ENCODE data around the gene ANXA5.

- TF ChIP-seq CTCF (IDR thresholded peaks at IDR 0.05) (no peak), POLR2A (IDR thresholded peaks at IDR 0.05) (no peak)
Measured at GRCh38 chr4:121721700-121722099, 24.9 kb upstream of the ANXA5 start.
